NOMO-1 treated with dmso at 0.1 percent for 144 hours (cell line): ENCODE results near the gene IGHMBP2.
"Not testable (repeated sequence)": the region's sequence is repeated elsewhere in the genome, so short reads cannot be mapped to it uniquely, and the experiment has no call there.

Source experiments
- DNase-seq: peaks from one replicate; lab custom pipeline; 2025; ENCODE audit not compliant: unreplicated experiment; lab: John Stamatoyannopoulos, UW

Gene IGHMBP2

GRCh38 chr11:68903288-68904247 lies at the start of gene IGHMBP2, which contains the start of gene MRPL21:
IGHMBP2 (plus strand) TSS chr11:68903891; CDS start chr11:68903953, 62 bp downstream.
MRPL21 (minus strand) TSS chr11:68903832; CDS start chr11:68903810, 22 bp downstream.
- DNase-seq = peak; percentile 79

GRCh38 chr11:68854273-68854958 lies 49.3 kb upstream of the IGHMBP2 start:
- no peak for DNase-seq

- peak; percentile 47 for DNase-seq
Measured at GRCh38 chr11:68855205-68855981, 48.3 kb upstream of the IGHMBP2 start.

GRCh38 chr11:68856425-68857030 lies 47.2 kb upstream of the IGHMBP2 start:
- not testable (repeated sequence) for DNase-seq

GRCh38 chr11:68857037-68857586 lies 46.6 kb upstream of the IGHMBP2 start:
- no peak for DNase-seq

- no peak for DNase-seq
Measured at GRCh38 chr11:68859123-68859522, 44.6 kb upstream of the IGHMBP2 start.

- DNase-seq = no peak
Measured at GRCh38 chr11:68862421-68862820, 41.3 kb upstream of the IGHMBP2 start.

- DNase-seq = no peak
Measured at GRCh38 chr11:68863553-68864265, 40.0 kb upstream of the IGHMBP2 start.

GRCh38 chr11:68865241-68865640 lies 38.5 kb upstream of the IGHMBP2 start:
- DNase-seq = no peak

GRCh38 chr11:68867066-68867465 lies 36.6 kb upstream of the IGHMBP2 start:
- no peak for DNase-seq

GRCh38 chr11:68868221-68868835 lies 35.4 kb upstream of the IGHMBP2 start:
- no peak for DNase-seq

GRCh38 chr11:68870470-68870869 lies 33.2 kb upstream of the IGHMBP2 start:
- no peak for DNase-seq

GRCh38 chr11:68872216-68873003 lies 31.3 kb upstream of the IGHMBP2 start:
- DNase-seq = no peak

- DNase-seq = no peak
Measured at GRCh38 chr11:68878022-68878421, 25.7 kb upstream of the IGHMBP2 start.

GRCh38 chr11:68880851-68881250 lies 22.8 kb upstream of the IGHMBP2 start:
- no peak for DNase-seq

GRCh38 chr11:68881320-68881719 lies 22.4 kb upstream of the IGHMBP2 start:
- no peak for DNase-seq

- DNase-seq = no peak
Measured at GRCh38 chr11:68882391-68882790, 21.3 kb upstream of the IGHMBP2 start.

GRCh38 chr11:68884827-68885226 lies 18.9 kb upstream of the IGHMBP2 start:
- DNase-seq = not testable (repeated sequence)
